Measurements from ENCODE around the gene TMEM44. TPM values are rescaled to one million over a fixed set of nuclear protein-coding genes. Genes with fewer than 3 reads are reported as not detected.

The TMEM44 gene, protein sequence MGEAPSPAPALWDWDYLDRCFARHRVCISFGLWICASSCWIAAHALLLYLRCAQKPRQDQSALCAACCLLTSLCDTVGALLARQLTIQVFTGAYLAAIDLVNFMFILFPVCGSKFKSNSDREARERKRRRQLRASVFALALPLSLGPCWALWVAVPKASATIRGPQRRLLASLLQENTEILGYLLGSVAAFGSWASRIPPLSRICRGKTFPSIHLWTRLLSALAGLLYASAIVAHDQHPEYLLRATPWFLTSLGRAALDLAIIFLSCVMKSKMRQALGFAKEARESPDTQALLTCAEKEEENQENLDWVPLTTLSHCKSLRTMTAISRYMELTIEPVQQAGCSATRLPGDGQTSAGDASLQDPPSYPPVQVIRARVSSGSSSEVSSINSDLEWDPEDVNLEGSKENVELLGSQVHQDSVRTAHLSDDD
- total RNA-seq, result 1 to 10 TPM; 4.4 to 5.0 TPM

DNA sequence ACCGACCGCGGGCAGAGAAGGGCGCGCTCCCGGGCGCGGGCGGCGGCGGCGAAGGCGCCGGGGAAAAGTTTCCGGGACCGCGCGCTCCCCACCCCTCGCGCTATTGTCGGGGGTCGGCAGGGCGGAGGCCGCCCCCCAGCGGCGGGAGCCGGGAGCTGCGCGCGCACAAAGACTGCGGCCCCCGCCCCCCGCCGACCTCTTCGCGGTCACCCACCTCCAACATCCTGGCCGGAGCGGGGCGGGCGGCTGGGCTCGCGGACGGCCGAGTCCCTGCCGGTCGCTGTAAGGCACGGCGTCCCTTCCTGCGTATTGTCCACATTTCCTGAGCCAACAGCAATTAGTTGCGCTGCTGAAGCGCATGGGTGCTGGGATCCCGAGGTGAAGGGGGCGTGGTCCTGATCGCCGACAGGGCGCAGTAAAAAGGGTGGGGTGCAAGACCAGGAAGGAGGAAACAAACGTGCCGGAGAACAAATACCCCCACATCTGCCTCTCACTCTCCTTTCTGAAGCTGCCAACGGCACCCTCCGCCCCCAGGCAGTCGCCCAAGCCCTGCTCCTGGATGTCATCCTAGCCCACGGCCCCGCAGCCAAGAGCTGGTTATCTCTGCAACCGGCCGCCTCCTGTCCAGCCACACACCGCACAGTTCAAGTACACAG, at the start of gene TMEM44:
Gene TMEM44 (minus strand): TSS at position 71 of the 656 bp plus-strand sequence. CDS start 204 bp downstream, outside the sequence.
- ChIA-PET CTCF (interaction anchor here (0.6 to 1.6 kb wide), 23 partner anchors 9 to 299 kb away, joined by 3 to 6 read pairs (median 3); partner anchors contain the start of genes GP5 and LSG1), POLR2A (interaction anchor here (0.6 to 1.1 kb wide), 3 partner anchors 11 to 53 kb away, joined by 3 read pairs; no protein-coding TSS in a partner anchor)
- TF ChIP-seq, protein P1, sequence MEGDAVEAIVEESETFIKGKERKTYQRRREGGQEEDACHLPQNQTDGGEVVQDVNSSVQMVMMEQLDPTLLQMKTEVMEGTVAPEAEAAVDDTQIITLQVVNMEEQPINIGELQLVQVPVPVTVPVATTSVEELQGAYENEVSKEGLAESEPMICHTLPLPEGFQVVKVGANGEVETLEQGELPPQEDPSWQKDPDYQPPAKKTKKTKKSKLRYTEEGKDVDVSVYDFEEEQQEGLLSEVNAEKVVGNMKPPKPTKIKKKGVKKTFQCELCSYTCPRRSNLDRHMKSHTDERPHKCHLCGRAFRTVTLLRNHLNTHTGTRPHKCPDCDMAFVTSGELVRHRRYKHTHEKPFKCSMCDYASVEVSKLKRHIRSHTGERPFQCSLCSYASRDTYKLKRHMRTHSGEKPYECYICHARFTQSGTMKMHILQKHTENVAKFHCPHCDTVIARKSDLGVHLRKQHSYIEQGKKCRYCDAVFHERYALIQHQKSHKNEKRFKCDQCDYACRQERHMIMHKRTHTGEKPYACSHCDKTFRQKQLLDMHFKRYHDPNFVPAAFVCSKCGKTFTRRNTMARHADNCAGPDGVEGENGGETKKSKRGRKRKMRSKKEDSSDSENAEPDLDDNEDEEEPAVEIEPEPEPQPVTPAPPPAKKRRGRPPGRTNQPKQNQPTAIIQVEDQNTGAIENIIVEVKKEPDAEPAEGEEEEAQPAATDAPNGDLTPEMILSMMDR (IDR thresholded peaks at IDR 0.05), result peak; percentile 75
- Mint-ChIP-seq H3K4me3 (peak within 1 kb of the TSS; percentile 83), H3K27ac (peak within 1 kb of the TSS; percentile 57), H3K36me3 (ENCODE audit: low read depth) (peaks cover 2% of the 10 kb centered on the region), H3K9me3 (peaks cover 2% of the 10 kb centered on the region), H3K4me1 (ENCODE audit: low read depth) (peaks cover 4% of the 10 kb centered on the region), H3K27me3 (no peaks in the 10 kb centered on the region)
- ATAC-seq (peak; percentile 87), DNase-seq (peak; percentile 77)
- intact Hi-C loops (cut with micrococcal nuclease), result no loop called here

DNA sequence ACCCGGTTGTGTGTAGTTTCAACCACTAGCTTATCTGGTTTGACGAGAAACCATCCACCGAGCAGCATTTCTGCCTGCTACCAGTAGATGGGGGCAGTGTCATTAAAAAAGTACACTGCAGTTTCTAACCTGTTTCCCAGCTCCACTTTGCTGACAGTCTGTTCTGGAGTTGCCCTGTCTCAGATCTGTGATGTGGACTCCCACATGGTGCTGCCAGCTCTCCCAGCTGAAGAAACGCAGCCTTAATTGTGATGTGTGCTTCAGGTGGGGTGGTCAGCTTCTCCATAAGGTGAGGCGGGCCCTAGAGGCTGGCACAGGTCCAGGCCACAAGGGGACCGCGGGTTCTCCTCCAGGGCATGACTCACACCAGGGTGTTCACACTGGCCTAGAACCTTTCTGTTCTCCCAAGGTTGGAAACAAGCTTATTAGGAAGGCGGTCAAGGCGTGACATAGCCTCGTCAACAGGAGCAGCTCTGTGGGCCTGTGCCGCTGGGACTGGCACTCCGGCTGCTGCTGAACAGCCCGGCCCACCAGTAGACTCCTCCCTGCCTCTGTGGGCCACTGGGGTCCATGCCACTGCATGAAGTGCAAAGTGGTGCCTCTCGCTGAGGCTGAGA, 49.6 kb upstream of the TMEM44 start:
- peaks cover 16% of the 10 kb centered on the region for H3K27me3 Mint-ChIP-seq
- H3K36me3 Mint-ChIP-seq (ENCODE audit: low read depth), result no peaks in the 10 kb centered on the region
- H3K4me1 Mint-ChIP-seq (ENCODE audit: low read depth), result peaks cover 34% of the 10 kb centered on the region
- no peak overlapping the region for H3K27ac Mint-ChIP-seq
- peak; percentile 68 for ATAC-seq
- TF ChIP-seq, protein P1 (IDR thresholded peaks at IDR 0.05), result peak; percentile 85
- no peaks in the 10 kb centered on the region for H3K9me3 Mint-ChIP-seq
- peak; percentile 84 for DNase-seq
- H3K4me3 Mint-ChIP-seq, result no peak overlapping the region
- intact Hi-C loops (cut with micrococcal nuclease), result loop anchor here (2.0 to 5.0 kb wide), 3 partner anchors 84 to 576 kb away; no protein-coding TSS in a partner anchor
- POLR2A ChIA-PET, result interaction anchor here (1.1 to 1.8 kb wide), 3 partner anchors 9 to 582 kb away, joined by 3 to 13 read pairs (median 4); partner anchors contain the start of gene LSG1
- CTCF ChIA-PET, result interaction anchor here (0.6 to 8.8 kb wide), 69 partner anchors 8 to 931 kb away, joined by 3 to 199 read pairs (median 3); partner anchors contain the start of genes LSG1 and XXYLT1

DNA sequence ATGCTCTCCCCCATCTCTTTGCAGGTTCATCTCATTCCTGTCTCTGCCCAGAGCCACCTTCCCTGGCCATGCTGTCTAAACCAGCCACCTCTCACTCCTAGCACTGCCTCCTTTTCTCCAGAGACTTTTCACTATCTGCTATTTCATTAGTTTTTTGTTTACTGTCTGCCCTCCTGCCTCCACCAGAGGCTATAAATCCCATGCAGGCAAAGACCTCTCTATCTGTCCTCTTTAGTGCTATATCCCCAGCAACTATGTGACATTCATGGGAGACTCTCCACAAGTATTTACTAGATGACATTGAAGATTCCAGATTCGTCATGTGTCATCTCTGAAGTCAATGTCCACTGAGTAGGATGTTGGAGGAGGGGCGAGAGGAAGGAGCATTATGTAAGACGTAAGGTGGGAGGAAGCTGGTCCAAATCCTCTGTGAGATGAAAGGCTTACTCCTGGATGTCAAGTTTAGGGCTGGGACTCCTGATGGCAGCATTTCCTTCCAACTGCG, 49.0 kb upstream of the TMEM44 start:
- ChIA-PET CTCF (interaction anchor here (0.7 to 8.8 kb wide), 63 partner anchors 9 to 931 kb away, joined by 3 to 199 read pairs (median 3); partner anchors contain the start of genes LSG1 and XXYLT1), POLR2A (interaction anchor here (1.1 to 1.8 kb wide), 3 partner anchors 8 to 582 kb away, joined by 3 to 13 read pairs (median 4); partner anchors contain the start of gene LSG1)
- TF ChIP-seq, protein P1 (IDR thresholded peaks at IDR 0.05), result no peak
- Mint-ChIP-seq H3K4me3 (no peak overlapping the region), H3K27ac (no peak overlapping the region), H3K9me3 (no peaks in the 10 kb centered on the region), H3K27me3 (peaks cover 14% of the 10 kb centered on the region), H3K36me3 (ENCODE audit: low read depth) (no peaks in the 10 kb centered on the region), H3K4me1 (ENCODE audit: low read depth) (peaks cover 32% of the 10 kb centered on the region)
- intact Hi-C loops (cut with micrococcal nuclease), result loop anchor here (2.0 to 5.0 kb wide), 3 partner anchors 85 to 577 kb away; no protein-coding TSS in a partner anchor
- DNase-seq (no peak), ATAC-seq (no peak)

DNA sequence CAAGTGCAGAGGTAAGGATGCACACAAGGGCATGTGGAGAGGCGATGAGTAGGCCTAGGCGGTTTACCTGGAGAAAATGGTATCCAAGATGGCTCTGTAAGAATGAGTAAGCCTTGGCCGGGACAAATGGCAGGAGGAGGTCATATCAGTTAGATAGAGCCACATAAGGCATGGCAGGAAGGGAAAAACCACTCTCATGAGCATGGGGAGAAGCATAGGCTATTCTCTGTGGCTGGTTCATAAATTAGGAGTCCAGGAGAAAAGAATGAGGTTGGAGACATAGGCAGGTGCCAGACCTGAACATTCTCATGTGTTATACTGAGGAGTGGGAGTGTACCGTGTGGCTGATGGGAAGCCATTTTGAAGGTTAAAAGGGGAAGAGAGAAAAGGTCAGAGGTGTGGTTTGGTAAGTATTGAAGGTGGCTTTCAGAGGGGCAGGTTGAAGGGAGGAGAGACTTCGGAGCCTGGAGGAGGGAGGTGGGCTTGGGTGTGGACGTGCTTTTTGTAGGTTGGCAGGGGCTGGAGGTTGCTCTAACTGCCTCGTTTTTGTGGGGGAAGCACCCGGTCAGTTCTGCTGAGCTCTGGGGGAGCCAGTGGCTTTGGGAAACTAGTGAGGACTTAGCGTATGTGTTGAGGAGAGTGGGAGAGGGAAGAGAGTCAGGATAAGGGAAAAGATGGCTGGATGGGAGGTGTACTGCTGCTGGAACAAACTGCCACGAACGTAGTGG, 47.8 kb upstream of the TMEM44 start:
- H3K27me3 Mint-ChIP-seq, result peaks cover 12% of the 10 kb centered on the region
- H3K36me3 Mint-ChIP-seq (ENCODE audit: low read depth), result no peaks in the 10 kb centered on the region
- intact Hi-C loops (cut with micrococcal nuclease), result loop anchor here (5.0 kb wide), 2 partner anchors 86 to 426 kb away; no protein-coding TSS in a partner anchor
- ChIA-PET POLR2A (interaction anchor here (0.6 kb wide), 1 partner anchor 254 kb away, joined by 3 read pairs; no protein-coding TSS in a partner anchor), CTCF (interaction anchor here (1.5 to 8.8 kb wide), 4 partner anchors 9 to 581 kb away, joined by 3 to 199 read pairs (median 32); partner anchors contain the start of gene LSG1)
- ATAC-seq (no peak), DNase-seq (no peak)
- no peak overlapping the region for H3K4me3 Mint-ChIP-seq
- no peak overlapping the region for H3K27ac Mint-ChIP-seq
- TF ChIP-seq, protein P1 (IDR thresholded peaks at IDR 0.05), result no peak
- no peaks in the 10 kb centered on the region for H3K9me3 Mint-ChIP-seq
- H3K4me1 Mint-ChIP-seq (ENCODE audit: low read depth), result peaks cover 34% of the 10 kb centered on the region

Measured in activated CD8-positive, alpha-beta T cell treated with anti-CD3 and anti-CD28 coated beads for 36 hours (primary cell).